Superior temporal gyrus (tissue), 1 donor: ENCODE measurements around the gene TMEM269.

Experiments
- DNase-seq: peaks from one replicate; pipeline ENCODE4 v3.0.0-alpha.2; 2016; ENCODE audit errors: extremely low spot score

Gene TMEM269

GRCh38 chr1:42847721-42848460, 63.1 kb downstream of the TMEM269 start:
- no peak for DNase-seq

DNA sequence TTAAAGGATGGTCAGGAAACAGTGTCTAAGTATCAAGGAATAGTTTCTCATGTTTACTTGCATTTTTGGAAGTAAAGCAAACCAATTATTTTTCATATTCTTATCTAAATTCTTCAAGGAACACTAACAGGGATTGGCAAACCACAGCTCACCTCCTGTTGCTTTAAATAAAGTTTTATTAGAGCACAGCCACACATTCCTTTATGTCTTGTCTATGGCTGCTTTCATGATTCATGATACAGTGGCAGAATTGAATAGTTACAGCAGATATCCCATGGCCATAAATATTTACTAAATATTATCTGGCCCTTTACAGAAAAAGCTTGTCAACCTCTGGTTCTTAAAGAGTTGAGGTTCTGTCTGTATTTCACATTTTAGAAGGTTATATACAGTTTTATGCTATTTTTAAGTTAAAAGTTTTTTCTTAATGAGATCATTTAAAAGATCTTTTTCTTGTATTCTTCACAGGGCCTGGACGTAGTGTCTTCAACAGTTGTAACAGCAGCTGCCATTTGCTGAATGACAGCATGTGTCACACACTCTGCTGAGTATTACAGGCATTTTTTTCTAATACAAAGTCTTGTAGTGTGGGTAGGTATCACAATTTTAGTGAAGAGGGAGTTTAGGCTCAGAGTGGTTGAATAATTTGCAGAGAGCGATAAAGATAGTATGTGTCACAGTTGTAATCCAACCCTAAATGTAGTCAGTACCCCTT, 64.2 kb downstream of the TMEM269 start:
- no peak for DNase-seq

DNA sequence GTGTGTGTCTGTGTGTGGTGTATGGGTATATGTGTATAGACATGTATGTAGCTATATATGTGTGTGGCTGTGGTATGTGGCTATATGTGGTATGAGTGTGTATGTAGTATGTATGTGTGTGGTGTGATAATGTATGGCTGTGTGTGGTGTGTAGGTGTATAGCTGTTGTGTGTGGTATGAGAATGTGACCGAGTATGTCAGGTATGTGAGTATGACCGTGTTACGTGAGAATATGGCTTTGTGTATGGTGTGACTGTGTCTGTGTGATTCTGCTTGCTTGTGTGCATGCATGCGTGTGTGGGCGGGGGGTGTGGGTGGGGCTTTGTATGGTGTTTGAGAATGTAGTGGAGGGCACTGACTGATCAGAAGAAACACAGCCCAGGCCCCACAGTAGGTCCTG, 65.2 kb downstream of the TMEM269 start:
- DNase-seq = no peak
